M059J (cell line): ENCODE measurements around the gene LRRC55. TPM values are rescaled to one million over a fixed set of nuclear protein-coding genes. Genes with fewer than 3 reads are reported as not detected.
"Not testable (repeated sequence)": the region's sequence is repeated elsewhere in the genome, so short reads cannot be mapped to it uniquely, and the experiment has no call there.

Experiments
- DNase-seq: peaks from one replicate; pipeline ENCODE4 v3.0.0-alpha.2; 2012; ENCODE audit warnings: low read depth
- total RNA-seq: library from RNA; depleted of rRNA; stranded (reverse); fragments of >200 nt; shearing (Covaris generic); gene quantifications from 2 replicates; pipeline ENCODE4 v1.2.3, GENCODE V29; 2014

The LRRC55 gene
- total RNA-seq, 1 experiment from 2014 or later: not detected

GRCh38 chr11:57161351-57161750 is 20.4 kb upstream of the LRRC55 start:
- DNase-seq: no peak

DNA sequence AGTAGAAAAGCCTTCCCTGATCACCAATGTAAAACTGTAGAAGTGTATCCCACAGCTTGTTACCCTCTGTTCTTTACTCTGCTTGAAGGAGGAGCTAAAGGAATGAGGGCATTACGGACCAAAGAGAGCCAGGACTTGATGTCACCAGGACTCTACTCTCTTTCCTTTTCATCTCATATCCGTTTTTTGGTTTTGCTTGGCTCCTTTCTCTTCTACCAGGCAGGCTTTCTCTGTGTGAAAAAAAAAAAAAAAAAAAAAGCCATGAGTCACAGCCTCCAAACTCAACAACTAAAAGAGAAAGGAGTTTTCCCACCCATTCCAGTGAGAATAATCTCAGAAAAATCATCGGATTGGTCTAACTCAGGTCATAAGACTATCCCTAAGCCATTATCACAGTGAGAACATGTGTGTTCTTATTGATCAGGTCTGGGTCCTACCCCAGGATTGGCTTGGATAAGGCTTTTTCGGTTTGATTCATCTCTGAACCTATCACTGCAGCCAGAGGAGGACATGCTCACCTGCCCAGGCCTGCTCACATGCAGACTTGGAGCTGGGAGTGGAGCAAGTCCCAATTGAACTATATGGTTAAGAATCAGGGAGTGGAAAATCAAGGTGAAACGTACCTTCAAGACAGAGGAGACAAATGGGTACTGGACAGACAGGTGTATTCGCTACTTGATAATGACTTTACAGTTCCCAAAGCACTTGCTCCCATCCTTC is 19.4 kb upstream of the LRRC55 start:
- DNase-seq: no peak

- DNase-seq: no peak
Observed at GRCh38 chr11:57163160-57163868, 18.4 kb upstream of the LRRC55 start.

GRCh38 chr11:57164317-57164716 is 17.4 kb upstream of the LRRC55 start:
- no peak for DNase-seq

DNA sequence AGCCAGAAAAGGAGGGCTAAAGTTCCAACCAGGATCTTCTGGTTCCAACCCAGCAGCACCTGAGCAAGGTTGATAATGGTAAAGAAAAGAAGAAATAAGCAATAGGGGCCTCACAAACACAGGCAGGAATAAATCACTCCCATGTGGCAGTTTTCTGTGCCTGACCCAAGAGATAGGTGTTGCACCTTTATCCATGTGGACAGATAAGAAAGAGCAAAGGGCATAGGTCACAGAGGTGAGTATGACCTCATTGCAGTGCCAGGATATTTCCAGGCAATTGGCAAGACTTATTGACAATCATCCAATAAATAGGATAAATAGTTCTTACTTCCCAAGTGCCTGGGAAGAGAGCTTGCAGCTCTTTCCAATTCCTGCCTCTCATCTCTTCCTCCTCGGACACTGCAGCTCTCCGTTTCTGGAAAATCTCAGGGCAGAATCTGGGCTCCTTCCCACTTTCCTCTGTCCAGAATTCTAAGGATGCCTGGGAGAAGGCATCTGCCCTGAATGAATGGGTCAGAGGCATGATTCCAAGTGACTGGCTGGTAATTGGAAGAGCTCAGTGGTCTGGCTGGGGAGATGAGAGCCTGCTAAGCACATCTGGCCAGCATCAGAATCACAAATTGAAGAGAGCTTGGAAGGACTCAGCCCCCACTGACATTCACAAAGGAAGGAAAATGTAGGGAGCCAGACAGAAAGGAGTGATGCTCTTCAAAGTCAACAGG is 14.5 kb upstream of the LRRC55 start:
- DNase-seq: no peak

DNA sequence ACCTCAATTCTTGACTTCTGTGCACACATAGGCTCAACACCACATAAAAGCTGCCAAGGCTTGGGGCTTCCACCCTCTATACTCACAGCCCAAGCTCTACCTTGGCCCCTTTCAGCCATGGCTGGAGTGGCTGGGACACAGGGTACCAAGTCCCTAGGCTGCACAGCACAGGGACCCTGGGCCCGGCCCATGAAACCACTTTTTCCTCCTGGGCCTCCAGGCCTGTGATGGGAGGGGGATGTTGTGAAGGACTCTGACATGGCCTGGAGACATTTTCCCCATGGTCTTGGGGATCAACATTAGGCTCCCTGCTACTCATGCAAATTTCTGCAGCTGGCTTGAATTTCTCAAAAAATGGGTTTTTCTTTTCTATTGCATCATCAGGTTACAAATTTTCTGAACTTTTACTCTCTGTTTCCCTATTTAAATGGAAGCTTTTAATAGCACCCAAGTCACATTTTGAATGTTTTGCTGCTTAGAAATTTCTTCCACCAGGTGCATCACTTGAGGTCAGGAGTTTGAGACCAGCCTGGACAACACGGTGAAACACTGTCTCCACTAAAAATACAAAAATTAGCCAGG is 11.9 kb upstream of the LRRC55 start:
- not testable (repeated sequence) for DNase-seq

GRCh38 chr11:57172031-57172430 is 9.7 kb upstream of the LRRC55 start:
- no peak for DNase-seq

GRCh38 chr11:57174656-57175055 is 7.1 kb upstream of the LRRC55 start:
- DNase-seq: no peak

DNA sequence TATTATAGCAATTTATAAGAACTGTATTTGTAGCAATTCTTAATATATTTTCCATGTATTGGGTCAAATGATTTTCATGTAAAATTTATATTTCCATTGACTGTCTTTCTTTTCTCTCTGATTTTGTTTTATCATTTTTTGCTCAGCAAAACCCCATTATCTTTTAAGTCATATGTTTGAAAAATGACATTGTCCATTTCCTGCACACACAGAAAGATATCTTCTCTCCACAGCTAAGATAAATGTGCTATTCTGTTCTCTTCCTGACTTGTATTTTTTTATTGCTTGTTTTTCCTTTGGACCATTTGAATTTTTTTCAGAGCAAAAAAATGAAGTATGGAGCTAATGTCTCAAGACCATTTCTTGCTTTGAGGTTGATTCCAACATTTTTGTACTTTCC is 6.3 kb upstream of the LRRC55 start:
- no peak for DNase-seq

DNA sequence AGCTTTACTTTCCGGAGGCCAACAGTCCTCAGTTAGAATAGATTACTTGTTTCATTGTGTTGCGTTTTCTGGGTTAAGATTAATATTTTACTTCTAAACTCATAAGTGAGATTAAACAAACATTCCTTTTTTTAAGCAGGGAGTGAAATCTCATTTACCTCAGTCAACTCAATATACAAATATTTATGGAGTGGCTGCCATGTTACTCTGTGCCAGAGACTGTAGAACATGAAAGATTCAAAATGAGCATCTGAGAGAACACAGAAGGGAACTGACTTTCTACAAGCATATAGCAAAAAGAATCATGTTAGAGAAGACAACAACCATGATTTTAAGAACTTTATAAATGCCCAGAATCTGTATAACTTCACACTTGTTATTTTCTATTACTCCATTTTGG is 3.4 kb upstream of the LRRC55 start:
- DNase-seq: no peak

- no peak for DNase-seq
Observed at GRCh38 chr11:57179681-57180080, 2.1 kb upstream of the LRRC55 start.

GRCh38 chr11:57180081-57180561 is 1.6 kb upstream of the LRRC55 start:
- no peak for DNase-seq

DNA sequence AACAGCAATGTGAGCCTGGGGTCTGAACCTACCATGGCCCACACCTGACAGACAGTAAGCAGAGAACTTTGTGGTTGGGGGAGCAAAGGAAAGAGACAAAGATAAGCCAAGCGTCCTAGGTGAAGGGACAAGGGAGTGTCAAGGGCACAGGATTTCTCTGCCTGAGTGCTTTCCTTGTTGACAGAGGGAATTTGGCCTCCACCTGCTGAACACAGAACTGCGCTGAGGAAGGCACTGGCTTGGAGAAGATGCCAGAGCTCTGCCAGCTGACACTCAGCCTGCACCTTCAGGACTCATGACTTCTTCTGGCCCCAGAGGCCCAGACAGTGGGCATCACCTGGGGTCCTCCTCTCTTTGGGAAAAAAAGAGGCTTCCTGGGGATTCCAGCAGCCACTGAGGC is 789 bp upstream of the LRRC55 start:
- no peak for DNase-seq

- DNase-seq: no peak
Observed at GRCh38 chr11:57182896-57183295, 1.1 kb downstream of the LRRC55 start.

GRCh38 chr11:57190548-57190947 is 8.8 kb downstream of the LRRC55 start:
- no peak for DNase-seq

- DNase-seq: no peak
Observed at GRCh38 chr11:57191311-57192219, 9.8 kb downstream of the LRRC55 start.

DNA sequence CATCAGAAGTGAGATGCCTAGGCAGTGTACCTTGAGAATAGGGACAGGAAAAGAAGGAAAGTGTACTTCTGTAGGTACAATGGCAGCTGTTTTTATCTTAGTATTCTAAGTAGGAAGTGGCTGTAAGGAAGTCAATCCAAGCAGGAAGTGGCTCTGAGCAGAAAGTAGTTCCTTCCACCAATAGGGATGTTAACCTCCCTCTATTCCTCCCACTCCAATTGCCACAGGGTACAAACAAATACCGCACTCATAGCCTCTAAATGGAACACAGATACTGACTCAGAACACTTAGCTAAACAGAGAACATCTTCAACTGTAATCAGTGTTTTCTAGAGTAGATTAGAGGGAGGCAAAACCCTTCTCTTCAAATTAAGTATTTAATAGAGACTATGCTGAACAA is 10.6 kb downstream of the LRRC55 start:
- no peak for DNase-seq

DNA sequence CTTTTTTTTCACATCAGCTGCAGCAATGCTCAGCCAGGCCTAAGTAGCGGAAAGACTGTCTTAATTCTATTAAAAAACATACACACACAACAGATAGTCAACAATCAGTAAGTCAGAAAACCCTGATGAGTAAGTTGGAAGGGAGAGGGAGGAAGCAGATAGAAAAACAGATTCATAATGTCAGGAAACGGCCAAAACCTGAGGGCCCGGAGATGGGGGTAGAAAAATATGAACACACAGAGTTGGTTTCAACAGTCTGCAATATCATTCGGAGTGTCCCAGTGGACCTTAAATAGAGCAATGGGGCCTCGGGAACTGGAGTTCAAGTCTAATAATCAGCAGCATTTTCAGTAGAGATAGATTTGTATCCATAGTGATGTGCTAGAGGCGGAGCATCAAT is 14.8 kb downstream of the LRRC55 start:
- DNase-seq: no peak

DNA sequence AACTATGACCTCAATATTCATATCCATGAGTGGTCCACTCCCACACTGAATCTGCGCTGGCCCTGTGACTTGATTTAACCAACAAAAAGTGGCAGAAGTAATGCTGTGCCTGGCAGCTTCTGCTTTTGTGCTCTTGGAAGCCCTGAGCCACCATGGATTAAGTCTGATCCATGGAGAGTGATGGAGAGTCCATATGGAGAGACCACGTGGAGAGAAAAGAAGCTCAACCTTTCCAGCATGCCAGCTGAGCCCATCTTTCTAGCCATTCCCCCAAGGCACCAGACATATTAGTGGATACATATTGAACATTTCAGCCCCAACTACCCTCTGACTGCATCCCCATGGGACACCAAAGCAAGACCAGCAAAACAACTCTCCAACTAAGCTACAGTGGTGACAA is 16.0 kb downstream of the LRRC55 start:
- DNase-seq: no peak

DNA sequence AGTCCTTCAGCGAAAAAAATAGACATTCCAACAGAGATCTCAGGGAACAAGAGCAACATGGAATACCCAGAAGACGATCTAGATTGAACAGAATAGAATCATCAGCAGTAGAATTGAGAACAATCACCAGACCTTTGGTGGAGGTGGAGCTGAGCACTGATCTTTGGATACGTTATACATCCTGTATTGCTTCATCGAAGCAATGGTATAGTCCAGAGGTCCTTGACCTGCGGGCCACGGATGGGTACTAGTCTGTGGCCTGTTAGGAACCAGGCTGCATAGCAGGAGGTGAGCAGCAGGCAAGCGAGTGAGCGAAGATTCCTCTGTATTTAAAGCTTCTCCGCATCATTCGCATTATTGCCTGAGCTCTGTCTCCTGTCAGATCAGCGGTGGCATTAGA is 17.6 kb downstream of the LRRC55 start:
- no peak for DNase-seq

DNA sequence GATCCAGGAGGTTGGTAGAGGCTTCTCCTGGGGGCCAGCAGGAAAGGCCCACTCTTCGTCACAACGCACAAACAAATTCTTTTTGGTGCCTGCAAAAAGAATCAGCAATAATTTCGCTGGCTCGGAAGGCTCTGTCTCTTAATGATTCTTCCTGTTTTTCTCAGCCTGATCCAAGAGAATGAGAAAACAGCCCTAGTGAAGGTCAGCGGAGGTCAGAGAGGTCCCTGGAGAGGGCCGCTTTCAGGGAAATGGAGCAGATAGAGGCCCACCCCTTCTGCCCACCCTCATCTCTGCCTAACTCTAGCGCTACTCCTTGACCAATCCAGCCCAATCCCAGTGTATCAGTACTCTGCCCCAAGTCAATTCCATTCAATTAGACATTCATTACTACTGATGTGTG is 19.2 kb downstream of the LRRC55 start:
- DNase-seq: no peak
